ENCODE results near the gene TSPAN5.

TSPAN5 gene

DNA sequence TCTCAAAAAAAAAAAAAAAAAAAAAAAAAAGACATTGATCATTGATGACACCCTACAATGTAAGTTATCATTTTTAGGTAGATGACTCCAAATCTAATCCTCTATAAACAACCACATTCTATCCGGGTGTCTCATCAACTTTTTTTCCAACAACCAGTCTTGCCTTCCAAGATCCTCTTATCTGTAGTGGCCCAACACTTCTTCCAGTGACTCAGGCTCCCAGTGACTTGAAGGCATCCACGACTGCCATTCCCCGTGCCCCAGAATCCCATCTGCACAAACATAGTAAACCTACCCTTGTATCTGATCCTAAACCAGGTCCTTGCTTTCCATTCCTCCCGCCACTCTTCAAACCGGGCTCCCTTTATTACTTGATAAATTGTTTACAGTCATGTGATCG is 15.6 kb upstream of the TSPAN5 start:
- TF ChIP-seq CTCF (IDR thresholded peaks at IDR 0.05; ENCODE audit: control insufficient read depth, insufficient read depth, low read depth, low read length, missing control alignments): no peak
- no peak for DNase-seq (ENCODE audit: low read depth)
- no peak overlapping the region for H3K4me3 ChIP-seq (ENCODE audit: control insufficient read depth, low read depth, low read length)

DNA sequence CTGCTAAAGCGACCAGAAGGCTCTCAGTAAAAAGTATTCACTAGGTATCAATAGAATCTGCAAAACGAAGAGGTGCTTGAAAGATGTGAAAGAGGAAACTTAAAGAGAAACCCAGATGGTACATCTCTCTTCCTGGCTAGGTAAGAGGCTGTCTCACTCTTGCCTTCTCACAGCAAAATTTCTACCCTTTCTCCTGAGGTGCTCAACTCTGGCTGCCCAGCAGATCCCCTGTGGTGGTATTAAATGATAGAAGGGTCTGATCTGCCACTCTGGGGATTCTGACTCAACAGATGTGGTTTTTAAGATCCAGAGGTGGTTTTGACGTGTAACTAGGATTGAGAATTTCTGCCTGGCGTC is 14.9 kb upstream of the TSPAN5 start:
- TF ChIP-seq CTCF (IDR thresholded peaks at IDR 0.05; ENCODE audit: control insufficient read depth, insufficient read depth, low read depth, low read length, missing control alignments): no peak
- no peak for DNase-seq (ENCODE audit: low read depth)
- H3K4me3 ChIP-seq (ENCODE audit: control insufficient read depth, low read depth, low read length): no peak overlapping the region

DNA sequence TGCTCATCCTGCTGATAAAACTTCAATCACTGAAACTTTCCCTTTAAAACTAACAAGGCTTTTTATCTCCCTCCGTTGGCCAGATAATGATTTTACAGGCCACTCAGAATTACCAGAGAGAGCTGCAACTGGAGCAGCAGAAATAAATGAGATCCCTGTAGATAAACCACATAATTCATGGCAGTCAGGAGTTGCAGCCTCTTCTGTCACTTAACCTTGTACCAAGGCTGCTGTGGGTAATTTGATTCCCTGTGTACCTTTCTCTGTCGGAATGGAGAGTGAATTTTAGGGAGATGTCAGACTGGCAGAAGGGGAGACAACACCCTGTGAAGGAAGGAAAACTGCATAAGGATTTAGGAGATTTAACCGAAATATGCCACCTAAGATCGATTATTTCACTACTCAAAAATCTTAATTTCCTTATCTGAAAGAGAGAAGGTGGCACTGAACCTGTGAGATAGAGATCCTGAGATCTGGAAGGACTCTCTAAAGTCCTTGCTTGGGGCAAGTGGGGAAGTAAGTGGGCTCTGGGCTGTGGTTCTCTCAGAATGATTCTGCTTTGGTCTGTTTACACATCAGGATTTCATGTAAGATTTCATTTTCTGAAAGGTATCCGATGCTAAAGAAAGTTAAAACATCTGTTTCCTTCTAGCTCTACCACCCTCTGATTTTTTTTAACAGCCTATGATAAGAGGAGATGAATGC is 14.3 kb upstream of the TSPAN5 start:
- TF ChIP-seq CTCF (IDR thresholded peaks at IDR 0.05; ENCODE audit: control insufficient read depth, insufficient read depth, low read depth, low read length, missing control alignments): no peak
- no peak overlapping the region for H3K4me3 ChIP-seq (ENCODE audit: control insufficient read depth, low read depth, low read length)
- DNase-seq (ENCODE audit: low read depth): no peak

GRCh38 chr4:98671131-98671530 is 12.7 kb upstream of the TSPAN5 start:
- no peak overlapping the region for H3K4me3 ChIP-seq (ENCODE audit: control insufficient read depth, low read depth, low read length)
- no peak for TF ChIP-seq CTCF (IDR thresholded peaks at IDR 0.05; ENCODE audit: control insufficient read depth, insufficient read depth, low read depth, low read length, missing control alignments)
- DNase-seq (ENCODE audit: low read depth): no peak

DNA sequence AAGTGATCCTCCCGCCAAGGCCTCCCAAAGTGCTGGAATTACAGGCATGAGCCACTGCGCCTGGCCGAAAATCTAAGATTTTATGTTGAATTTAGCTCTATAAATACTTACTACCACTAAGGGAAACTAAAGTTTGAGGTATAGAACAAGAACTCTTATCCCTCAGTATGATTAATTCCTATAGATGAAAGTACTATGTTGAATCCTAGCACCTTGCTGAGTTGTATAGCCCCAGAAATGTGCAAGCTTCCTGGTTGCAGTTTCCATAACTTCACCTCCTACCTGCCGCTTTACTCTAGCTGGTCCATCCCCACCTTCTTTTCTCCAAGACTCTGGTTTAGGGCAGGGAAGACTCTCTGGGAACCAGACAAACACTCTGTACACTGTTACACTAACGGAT is 11.8 kb upstream of the TSPAN5 start:
- TF ChIP-seq CTCF (IDR thresholded peaks at IDR 0.05; ENCODE audit: control insufficient read depth, insufficient read depth, low read depth, low read length, missing control alignments): no peak
- DNase-seq (ENCODE audit: low read depth): no peak
- no peak overlapping the region for H3K4me3 ChIP-seq (ENCODE audit: control insufficient read depth, low read depth, low read length)

DNA sequence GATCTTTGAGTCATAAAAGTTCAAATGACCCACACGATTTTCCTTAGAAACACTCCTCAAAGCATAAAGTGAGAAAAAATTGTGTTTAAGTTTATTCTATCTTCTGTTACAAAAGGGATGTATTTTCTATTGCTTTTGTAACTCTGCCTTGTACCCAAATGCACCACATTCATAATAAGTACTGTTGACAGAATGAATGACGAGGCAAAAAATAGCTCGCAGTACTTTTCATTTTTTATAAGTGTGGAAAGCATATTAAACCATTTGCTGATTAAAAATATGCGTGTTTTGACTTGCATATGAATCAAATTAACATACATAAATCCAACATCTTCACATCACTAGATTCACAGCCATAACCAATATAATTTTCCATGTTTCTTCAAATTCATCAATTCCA is 11.2 kb upstream of the TSPAN5 start:
- no peak for TF ChIP-seq CTCF (IDR thresholded peaks at IDR 0.05; ENCODE audit: control insufficient read depth, insufficient read depth, low read depth, low read length, missing control alignments)
- no peak overlapping the region for H3K4me3 ChIP-seq (ENCODE audit: control insufficient read depth, low read depth, low read length)
- no peak for DNase-seq (ENCODE audit: low read depth)

- no peak for TF ChIP-seq CTCF (IDR thresholded peaks at IDR 0.05; ENCODE audit: control insufficient read depth, insufficient read depth, low read depth, low read length, missing control alignments)
- no peak for DNase-seq (ENCODE audit: low read depth)
- H3K4me3 ChIP-seq (ENCODE audit: control insufficient read depth, low read depth, low read length): no peak overlapping the region
Measured at GRCh38 chr4:98664959-98665358, 6.5 kb upstream of the TSPAN5 start.
